ENCODE results near the gene RAI1. TPM values are rescaled to one million over a fixed set of nuclear protein-coding genes. Genes with fewer than 3 reads are reported as not detected.

The RAI1 gene
- total and polyA plus RNA-seq, 5 donors from 2014 or later = 0.80 to 11.4 (median 1.1) TPM

DNA sequence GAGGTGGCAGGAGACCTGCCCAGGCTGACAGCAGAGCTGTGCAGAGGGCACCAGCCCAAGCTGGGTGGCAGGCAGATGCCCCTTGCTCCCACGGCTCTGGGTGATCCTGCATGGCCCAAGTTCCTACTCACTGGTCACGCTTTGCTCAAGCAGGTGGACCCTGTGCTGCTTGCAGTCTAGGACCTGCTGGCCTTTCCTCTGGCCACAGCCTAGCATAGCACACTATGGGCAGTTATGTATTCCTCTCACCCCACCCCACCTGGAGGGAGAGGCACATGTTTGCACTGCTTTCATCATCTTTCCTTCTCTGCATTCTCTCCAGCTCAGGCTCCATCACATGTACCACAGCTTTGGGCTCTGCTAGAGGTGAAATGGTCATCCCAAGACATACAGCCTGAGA is 175.1 kb downstream of the RAI1 start:
- no peaks in the 10 kb centered on the region for H3K9me3 Mint-ChIP-seq
- Histone ChIP-seq H3K27me3 (ENCODE audit: control insufficient read depth, insufficient read depth, low read length) (no peaks in the 10 kb centered on the region), H3K4me3 (ENCODE audit: low read depth, low read length) (no peak overlapping the region), H3K27ac (ENCODE audit: insufficient read depth, low read length, poor library complexity, severe bottlenecking) (no peak overlapping the region), H3K4me1 (ENCODE audit: control insufficient read depth, insufficient read depth, low read length, poor library complexity, severe bottlenecking) (peaks cover 13% of the 10 kb centered on the region), H3K9me3 (ENCODE audit: control insufficient read depth in 2 of 2, low read length in 2 of 2) (no peaks in the 10 kb centered on the region), H3K36me3 (ENCODE audit: control insufficient read depth, insufficient read depth, low read length) (no peaks in the 10 kb centered on the region)
- ATAC-seq (ENCODE audit: low read depth in 2 of 2) = no peak
- peaks cover 11% of the 10 kb centered on the region for H3K36me3 Mint-ChIP-seq
- peaks cover 0 to 31% (median 18%) of the 10 kb centered on the region in 4 donors for H3K4me1 Mint-ChIP-seq
- H3K4me3 Mint-ChIP-seq = no peak overlapping the region
- H3K27ac Mint-ChIP-seq = no peak overlapping the region
- no peak for DNase-seq
- H3K27me3 Mint-ChIP-seq = no peaks in the 10 kb centered on the region

DNA sequence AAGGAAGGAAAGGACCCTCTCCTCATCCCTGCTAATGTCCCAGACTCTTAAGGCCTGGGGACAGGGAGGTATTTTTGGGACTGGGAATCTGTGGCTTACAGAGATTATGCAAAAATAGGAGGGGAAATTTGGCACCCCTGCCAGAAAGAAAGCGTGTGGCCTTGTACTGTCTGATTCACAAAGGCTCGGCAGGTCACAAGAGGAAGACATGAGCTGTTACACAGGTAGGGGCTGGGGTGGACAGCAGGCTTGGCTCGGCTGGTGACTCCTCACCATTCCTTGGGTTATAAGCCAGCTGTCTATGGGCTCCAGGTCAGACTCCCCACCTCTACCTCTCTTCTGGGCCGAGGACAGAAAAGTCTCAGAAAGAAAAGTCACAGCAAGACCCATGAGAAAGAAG is 176.2 kb downstream of the RAI1 start:
- peaks cover 10% of the 10 kb centered on the region for H3K4me1 ChIP-seq (ENCODE audit: control insufficient read depth, insufficient read depth, low read length, poor library complexity, severe bottlenecking)
- no peak overlapping the region for H3K4me3 ChIP-seq (ENCODE audit: low read depth, low read length)
- DNase-seq = no peak
- no peaks in the 10 kb centered on the region for H3K9me3 Mint-ChIP-seq
- ATAC-seq (ENCODE audit: low read depth in 2 of 2) = no peak
- H3K9me3 ChIP-seq (ENCODE audit: control insufficient read depth in 2 of 2, low read length in 2 of 2) = no peaks in the 10 kb centered on the region
- H3K27me3 Mint-ChIP-seq = no peaks in the 10 kb centered on the region
- H3K36me3 Mint-ChIP-seq = peaks cover 3% of the 10 kb centered on the region
- no peaks in the 10 kb centered on the region for H3K36me3 ChIP-seq (ENCODE audit: control insufficient read depth, insufficient read depth, low read length)
- no peak overlapping the region for H3K27ac ChIP-seq (ENCODE audit: insufficient read depth, low read length, poor library complexity, severe bottlenecking)
- H3K27ac Mint-ChIP-seq = no peak overlapping the region
- H3K4me3 Mint-ChIP-seq = no peak overlapping the region
- H3K27me3 ChIP-seq (ENCODE audit: control insufficient read depth, insufficient read depth, low read length) = no peaks in the 10 kb centered on the region
- H3K4me1 Mint-ChIP-seq = peaks cover 0 to 28% (median 14%) of the 10 kb centered on the region in 4 donors

DNA sequence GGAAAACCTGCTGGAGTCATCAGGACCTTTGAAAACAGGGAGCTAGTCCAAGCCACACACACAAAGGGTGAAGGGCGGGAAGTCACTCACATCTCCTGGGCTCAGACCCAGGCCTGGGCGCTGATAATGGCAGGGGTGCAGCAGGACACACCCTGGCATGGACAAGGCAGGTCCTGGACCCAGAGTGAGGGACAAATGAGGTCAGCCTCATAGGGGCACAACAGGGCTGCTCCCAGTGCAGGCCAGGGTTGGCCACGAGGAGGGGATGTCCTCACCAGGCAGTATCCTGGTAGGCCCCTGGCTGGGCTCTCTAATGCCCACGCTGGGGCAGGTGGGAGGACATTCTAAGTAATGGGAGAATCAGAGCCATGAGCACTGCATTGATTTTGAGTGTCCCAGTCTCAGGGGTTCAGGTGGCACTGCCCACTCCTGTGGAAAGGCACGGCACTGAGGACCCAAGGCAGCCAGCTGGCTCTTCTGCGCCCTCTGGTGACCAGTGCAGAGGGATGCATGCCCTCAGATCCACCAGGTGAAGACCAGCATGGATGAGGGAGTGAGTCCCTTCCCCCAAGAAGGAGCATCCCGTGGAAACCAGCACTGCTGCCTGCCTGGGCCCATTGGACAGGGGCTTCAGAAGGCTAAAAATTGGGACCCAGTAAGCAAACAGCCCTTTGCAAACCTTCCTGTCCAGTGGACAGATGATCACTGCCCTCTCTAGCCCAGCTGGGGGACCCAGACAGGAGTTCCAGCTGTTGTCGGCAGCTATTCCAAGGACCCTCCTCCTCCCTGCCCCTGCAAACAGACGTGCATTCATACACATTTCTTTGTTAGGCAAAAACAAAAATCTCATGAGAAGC is 178.9 kb downstream of the RAI1 start:
- no peak overlapping the region for H3K4me3 Mint-ChIP-seq
- H3K4me1 Mint-ChIP-seq = peaks cover 0 to 42% (median 16%) of the 10 kb centered on the region in 4 donors
- Histone ChIP-seq H3K4me1 (ENCODE audit: control insufficient read depth, insufficient read depth, low read length, poor library complexity, severe bottlenecking) (peaks cover 17% of the 10 kb centered on the region), H3K4me3 (ENCODE audit: low read depth, low read length) (no peak overlapping the region), H3K36me3 (ENCODE audit: control insufficient read depth, insufficient read depth, low read length) (no peaks in the 10 kb centered on the region), H3K27me3 (ENCODE audit: control insufficient read depth, insufficient read depth, low read length) (no peaks in the 10 kb centered on the region), H3K9me3 (ENCODE audit: control insufficient read depth in 2 of 2, low read length in 2 of 2) (no peaks in the 10 kb centered on the region), H3K27ac (ENCODE audit: insufficient read depth, low read length, poor library complexity, severe bottlenecking) (no peak overlapping the region)
- H3K9me3 Mint-ChIP-seq = no peaks in the 10 kb centered on the region
- peak overlapping the region in 1 of 3 donors; percentile 52 for H3K27ac Mint-ChIP-seq
- no peaks in the 10 kb centered on the region for H3K27me3 Mint-ChIP-seq
- peaks cover 3% of the 10 kb centered on the region for H3K36me3 Mint-ChIP-seq
- ATAC-seq (ENCODE audit: low read depth in 2 of 2) (peak; percentile 79 to 81), DNase-seq (peak; percentile 59 to 70 (median 70))

DNA sequence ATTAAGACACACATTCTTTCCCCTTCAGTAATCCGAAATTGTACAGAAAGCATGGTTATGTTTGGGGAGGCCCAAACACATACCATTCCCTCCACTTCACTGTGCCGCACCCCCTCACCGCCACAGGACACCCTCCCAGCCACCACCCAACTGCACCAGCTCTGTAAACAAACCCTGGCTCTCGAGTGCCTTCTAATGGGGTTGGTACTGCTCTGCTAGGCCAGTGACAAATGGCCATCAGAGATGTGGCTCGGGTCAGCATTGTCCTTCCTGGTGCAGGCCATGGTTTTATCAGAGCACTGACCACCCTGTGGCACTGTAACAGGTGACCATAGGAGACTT is 179.5 kb downstream of the RAI1 start:
- DNase-seq (no peak), ATAC-seq (ENCODE audit: low read depth in 2 of 2) (no peak)
- Mint-ChIP-seq H3K9me3 (no peaks in the 10 kb centered on the region), H3K27ac (peak overlapping the region in 1 of 3 donors; percentile 52), H3K27me3 (no peaks in the 10 kb centered on the region), H3K4me1 (peaks cover 0 to 36% (median 12%) of the 10 kb centered on the region in 4 donors), H3K36me3 (peaks cover 3% of the 10 kb centered on the region), H3K4me3 (no peak overlapping the region)
- H3K27ac ChIP-seq (ENCODE audit: insufficient read depth, low read length, poor library complexity, severe bottlenecking) = no peak overlapping the region
- peaks cover 14% of the 10 kb centered on the region for H3K4me1 ChIP-seq (ENCODE audit: control insufficient read depth, insufficient read depth, low read length, poor library complexity, severe bottlenecking)
- H3K27me3 ChIP-seq (ENCODE audit: control insufficient read depth, insufficient read depth, low read length) = no peaks in the 10 kb centered on the region
- H3K4me3 ChIP-seq (ENCODE audit: low read depth, low read length) = no peak overlapping the region
- no peaks in the 10 kb centered on the region for H3K9me3 ChIP-seq (ENCODE audit: control insufficient read depth in 2 of 2, low read length in 2 of 2)
- no peaks in the 10 kb centered on the region for H3K36me3 ChIP-seq (ENCODE audit: control insufficient read depth, insufficient read depth, low read length)

Other genes starting within 250 kb of the RAI1 start
- 21.6 TPM for gene MED9, start 204.5 kb upstream of the RAI1 start, total RNA-seq
- gene MED9, start 204.5 kb upstream of the RAI1 start, polyA plus RNA-seq = 10 to 100 TPM; 13.7 to 16.6 (median 15.9) TPM
- gene RASD1, start 185.1 kb upstream of the RAI1 start, total RNA-seq = 0.72 TPM
- gene RASD1, start 185.1 kb upstream of the RAI1 start, polyA plus RNA-seq = under 1 TPM in 2 of 4 donors, not detected in 2; 0.12 to 0.26 TPM
- 13.2 TPM for gene PEMT, start 89.8 kb upstream of the RAI1 start, total RNA-seq
- 10 to 100 TPM; 23.8 to 33.2 (median 29.4) TPM for gene PEMT, start 89.8 kb upstream of the RAI1 start, polyA plus RNA-seq
- gene SREBF1, start 155.5 kb downstream of the RAI1 start, total RNA-seq = 141 TPM
- 1 to 10 TPM; 4.5 to 6.7 (median 6.0) TPM for gene SREBF1, start 155.5 kb downstream of the RAI1 start, polyA plus RNA-seq

All from CD4-positive, CD25-positive, alpha-beta regulatory T cell (primary cell).